H9 (cell line): Measurements from ENCODE around the gene MAGI1. TPM values are rescaled to one million over a fixed set of nuclear protein-coding genes. Genes with fewer than 3 reads are reported as not detected.

Experiments used
- DNase-seq: peaks from one replicate; pipeline ENCODE4 v3.0.0-alpha.2; 2017
- H2AFZ ChIP-seq: one replicate; pipeline ENCODE4 v1.6.1; 2013; ENCODE audit warnings: mild to moderate bottlenecking, low read length, control low read depth, moderate library complexity
- H2AK5ac ChIP-seq: 2 replicates; pipeline ENCODE4 v1.6.1; 2013; ENCODE audit warnings: low read length, control low read depth, mixed read lengths; ENCODE audit not compliant: insufficient read length
- H2BK120ac ChIP-seq: one replicate; pipeline ENCODE4 v1.6.1; 2013; ENCODE audit warnings: low read depth, mild to moderate bottlenecking, low read length, control low read depth, inconsistent platforms; ENCODE audit not compliant: poor library complexity, severe bottlenecking
- H2BK12ac ChIP-seq: 2 replicates; pipeline ENCODE4 v1.6.1; 2013; ENCODE audit warnings: low read length, control low read depth, mixed read lengths, low read depth; ENCODE audit not compliant: insufficient read length
- H2BK15ac ChIP-seq: 2 replicates; pipeline ENCODE4 v1.6.1; 2013; ENCODE audit warnings: low read depth, low read length, control low read depth
- H2BK20ac ChIP-seq: one replicate; pipeline ENCODE4 v1.6.1; 2013; ENCODE audit warnings: low read depth, mild to moderate bottlenecking, low read length, control low read depth, inconsistent platforms; ENCODE audit not compliant: poor library complexity, severe bottlenecking
- H2BK5ac ChIP-seq: 2 replicates; pipeline ENCODE4 v1.6.1; 2013; ENCODE audit warnings: low read length, control low read depth, mixed read lengths; ENCODE audit not compliant: insufficient read length
- H3K14ac ChIP-seq: 2 replicates; pipeline ENCODE4 v1.6.1; 2013; ENCODE audit warnings: low read length, control low read depth; ENCODE audit not compliant: insufficient read depth
- H3K18ac ChIP-seq: 2 replicates; pipeline ENCODE4 v1.6.1; 2013; ENCODE audit warnings: low read depth, mild to moderate bottlenecking, mixed read lengths, low read length, control low read depth; ENCODE audit not compliant: insufficient read length
- H3K23ac ChIP-seq: 2 replicates; pipeline ENCODE4 v1.6.1; 2013; ENCODE audit warnings: low read length, control low read depth, mixed read lengths, low read depth; ENCODE audit not compliant: insufficient read length
- H3K23me2 ChIP-seq: 2 replicates; pipeline ENCODE4 v1.6.1; 2013; ENCODE audit warnings: low read depth, mild to moderate bottlenecking, mixed read lengths, low read length, control low read depth; ENCODE audit not compliant: insufficient read length, poor library complexity, severe bottlenecking
- H3K27ac ChIP-seq: 2 replicates; pipeline ENCODE4 v1.5.1; 2013; ENCODE audit warnings: low read length, control low read depth, mixed read lengths, low read depth; ENCODE audit not compliant: insufficient read length
- H3K27me3 ChIP-seq: 2 replicates; pipeline ENCODE4 v1.6.1; 2013; ENCODE audit warnings: low read length, control low read depth, inconsistent platforms; ENCODE audit not compliant: insufficient read depth
- H3K4ac ChIP-seq: 2 replicates; pipeline ENCODE4 v1.6.1; 2013; ENCODE audit warnings: low read depth, mild to moderate bottlenecking, control low read depth, inconsistent platforms, low read length, moderate library complexity
- H3K4me1 ChIP-seq: 2 replicates; pipeline ENCODE4 v1.6.1; 2013; ENCODE audit warnings: low read length, control low read depth, inconsistent platforms; ENCODE audit not compliant: insufficient read depth
- H3K4me2 ChIP-seq: 2 replicates; pipeline ENCODE4 v1.6.1; 2013; ENCODE audit warnings: low read length, control low read depth, mixed read lengths; ENCODE audit not compliant: insufficient read length, insufficient read depth
- H3K56ac ChIP-seq: 2 replicates; pipeline ENCODE4 v1.6.1; 2013; ENCODE audit warnings: low read depth, mild to moderate bottlenecking, mixed read lengths, low read length, control low read depth; ENCODE audit not compliant: insufficient read length
- H3K79me1 ChIP-seq: 2 replicates; pipeline ENCODE4 v1.6.1; 2013; ENCODE audit warnings: low read depth, mild to moderate bottlenecking, moderate library complexity, low read length, control low read depth, inconsistent platforms; ENCODE audit not compliant: insufficient read depth, poor library complexity, severe bottlenecking
- H3K79me2 ChIP-seq: 2 replicates; pipeline ENCODE4 v1.6.1; 2013; ENCODE audit warnings: low read length, control low read depth, inconsistent platforms; ENCODE audit not compliant: insufficient read depth
- H3K9ac ChIP-seq: 2 replicates; pipeline ENCODE4 v1.6.1; 2013; ENCODE audit warnings: low read length, control low read depth, mixed read lengths; ENCODE audit not compliant: insufficient read length; ENCODE audit errors: extremely low read depth
- H3K9me3 ChIP-seq: one replicate; pipeline ENCODE4 v1.6.1; 2013; ENCODE audit warnings: low read depth, low read length, inconsistent platforms; ENCODE audit not compliant: control insufficient read depth
- H3T11ph ChIP-seq: one replicate; pipeline ENCODE4 v1.6.1; 2013; ENCODE audit warnings: mild to moderate bottlenecking, low read length, control low read depth, inconsistent platforms
- H4K20me1 ChIP-seq: one replicate; pipeline ENCODE4 v1.6.1; 2013; ENCODE audit not compliant: control insufficient read depth, insufficient read length, insufficient read depth
- H4K5ac ChIP-seq: 2 replicates; pipeline ENCODE4 v1.6.1; 2013; ENCODE audit warnings: low read depth, mild to moderate bottlenecking, mixed read lengths, low read length, control low read depth; ENCODE audit not compliant: insufficient read length
- H4K8ac ChIP-seq: replicated peaks from 2 replicates; pipeline ENCODE4 v1.6.1; 2013; ENCODE audit warnings: low read length, control low read depth, mixed read lengths, low read depth; ENCODE audit not compliant: insufficient read length
- H4K91ac ChIP-seq: 2 replicates; pipeline ENCODE4 v1.6.1; 2013; ENCODE audit warnings: low read depth, mild to moderate bottlenecking, moderate library complexity, mixed read lengths, low read length, control low read depth; ENCODE audit not compliant: insufficient read length
- H3K27ac Mint-ChIP-seq, 3 experiments: 2 replicates in 2 of 3; 3 replicates in 1 of 3; pipeline ENCODE4 v1.8.0; 2020 to 2021; ENCODE audit warnings: mixed read lengths in 3 of 3, mild to moderate bottlenecking in 1 of 3, moderate library complexity in 1 of 3
- H3K27me3 Mint-ChIP-seq: 2 replicates; pipeline ENCODE4 v1.8.0; 2021; ENCODE audit warnings: low read depth, mild to moderate bottlenecking, moderate library complexity, mixed read lengths
- H3K36me3 Mint-ChIP-seq, 3 experiments: 2 replicates in 2 of 3; 3 replicates in 1 of 3; pipeline ENCODE4 v1.8.0; 2020 to 2021; ENCODE audit warnings: low read depth in 3 of 3, mixed read lengths in 3 of 3; ENCODE audit not compliant: insufficient read depth in 1 of 3
- H3K4me1 Mint-ChIP-seq, 2 experiments: 2 replicates each; pipeline ENCODE4 v1.8.0; 2020; ENCODE audit warnings: mixed read lengths in 2 of 2
- H3K4me3 Mint-ChIP-seq, 2 experiments: 2 replicates in 1 of 2; 3 replicates in 1 of 2; pipeline ENCODE4 v1.8.0; 2020 to 2021; ENCODE audit warnings: mild to moderate bottlenecking in 2 of 2, mixed read lengths in 2 of 2, moderate library complexity in 1 of 2
- H3K9me3 Mint-ChIP-seq, 2 experiments: 2 replicates in 1 of 2; 3 replicates in 1 of 2; pipeline ENCODE4 v1.8.0; 2020; ENCODE audit warnings: mild to moderate bottlenecking in 2 of 2, mixed read lengths in 2 of 2, moderate library complexity in 1 of 2
- WGBS: extraction: QIAGEN DNeasy Blood & Tissue Kit; methylation state at CpG from one replicate; pipeline ENCODE4 v1.1.7; 2013; ENCODE audit warnings: missing lambda C conversion rate, low lambda C conversion rate, mixed read lengths; ENCODE audit not compliant: insufficient read length; ENCODE audit errors: extremely low coverage; 5-methylcytosine and 5-hydroxymethylcytosine counted together
- total RNA-seq: library from RNA; stranded (reverse); gene quantifications from 2 replicates; pipeline ENCODE4 v1.2.1, GENCODE V29; 2021
- TF ChIP-seq, protein P1 (sequence below): fragments of 200-600 bp; sonication (generic); conservative IDR thresholded peaks from 3 replicates; pipeline ENCODE4 v1.8.0; 2021; ENCODE audit warnings: antibody characterized with exemption, mild to moderate bottlenecking

Gene MAGI1
- total RNA-seq, 1 experiment from 2014 or later, result 65.7 TPM

- Mint-ChIP-seq H3K27ac (peak overlapping the region in 2 of 3 experiments; percentile 35 to 80; a peak in 3 of 7 replicates), H3K36me3 (no peaks in the 10 kb centered on the region), H3K4me3 (no peak overlapping the region), H3K4me1 (peaks cover 33 to 41% of the 10 kb centered on the region in 2 experiments), H3K27me3 (no peaks in the 10 kb centered on the region), H3K9me3 (no peaks in the 10 kb centered on the region)
- Histone ChIP-seq H4K8ac (no peak overlapping the region), H3K27me3 (no peaks in the 10 kb centered on the region), H3K23ac (no peak overlapping the region), H2AK5ac (no peak overlapping the region), H2BK12ac (no peak overlapping the region), H3K4ac (no peak overlapping the region), H4K91ac (no peak overlapping the region), H2BK5ac (no peak overlapping the region), H2BK15ac (no peak overlapping the region), H2BK20ac (no peak overlapping the region), H3K27ac (no peak overlapping the region), H4K20me1 (no peaks in the 10 kb centered on the region), H3K79me2 (no peaks in the 10 kb centered on the region), H3K18ac (no peak overlapping the region), H3K79me1 (no peaks in the 10 kb centered on the region), H3K14ac (no peak overlapping the region), H2BK120ac (no peak overlapping the region), H3K9ac (no peak overlapping the region), H3K23me2 (no peaks in the 10 kb centered on the region), H4K5ac (no peak overlapping the region), H3K9me3 (no peaks in the 10 kb centered on the region), H3T11ph (no peak overlapping the region), H3K4me1 (no peaks in the 10 kb centered on the region), H3K4me2 (no peak overlapping the region), H3K56ac (no peak overlapping the region), H2AFZ (no peak overlapping the region)
- DNase-seq, result no peak
- TF ChIP-seq, protein P1, sequence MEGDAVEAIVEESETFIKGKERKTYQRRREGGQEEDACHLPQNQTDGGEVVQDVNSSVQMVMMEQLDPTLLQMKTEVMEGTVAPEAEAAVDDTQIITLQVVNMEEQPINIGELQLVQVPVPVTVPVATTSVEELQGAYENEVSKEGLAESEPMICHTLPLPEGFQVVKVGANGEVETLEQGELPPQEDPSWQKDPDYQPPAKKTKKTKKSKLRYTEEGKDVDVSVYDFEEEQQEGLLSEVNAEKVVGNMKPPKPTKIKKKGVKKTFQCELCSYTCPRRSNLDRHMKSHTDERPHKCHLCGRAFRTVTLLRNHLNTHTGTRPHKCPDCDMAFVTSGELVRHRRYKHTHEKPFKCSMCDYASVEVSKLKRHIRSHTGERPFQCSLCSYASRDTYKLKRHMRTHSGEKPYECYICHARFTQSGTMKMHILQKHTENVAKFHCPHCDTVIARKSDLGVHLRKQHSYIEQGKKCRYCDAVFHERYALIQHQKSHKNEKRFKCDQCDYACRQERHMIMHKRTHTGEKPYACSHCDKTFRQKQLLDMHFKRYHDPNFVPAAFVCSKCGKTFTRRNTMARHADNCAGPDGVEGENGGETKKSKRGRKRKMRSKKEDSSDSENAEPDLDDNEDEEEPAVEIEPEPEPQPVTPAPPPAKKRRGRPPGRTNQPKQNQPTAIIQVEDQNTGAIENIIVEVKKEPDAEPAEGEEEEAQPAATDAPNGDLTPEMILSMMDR, result no peak
- WGBS, result no CpG with 5 or more reads among the region's 6 CpGs
These were observed 630.1 kb downstream of the MAGI1 start for GRCh38 chr3:65408531-65409175.
